ENCODE results near the gene MRM3.
"Not testable (repeated sequence)": the region's sequence is repeated elsewhere in the genome, so short reads cannot be mapped to it uniquely, and the experiment has no call there.

The MRM3 gene

DNA sequence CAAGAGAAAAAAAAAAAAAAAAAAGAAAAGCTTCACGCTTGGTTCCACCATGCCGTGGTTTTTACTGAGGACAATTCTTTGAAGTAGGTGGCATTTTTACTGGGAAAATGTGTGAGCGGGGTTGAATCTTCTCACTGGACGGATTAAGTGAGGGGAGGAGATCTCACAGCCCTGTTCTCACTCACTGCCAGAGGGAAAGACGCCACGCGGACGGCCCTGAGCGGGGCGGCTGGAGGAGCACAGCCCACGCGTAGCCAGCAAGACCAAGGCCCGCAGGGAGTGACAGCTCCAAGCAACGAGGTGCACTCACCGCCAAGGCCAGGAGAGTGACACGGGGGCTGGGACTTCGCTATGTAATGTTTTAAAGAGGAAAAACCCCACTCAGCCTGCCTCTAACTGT is 43.1 kb downstream of the MRM3 start:
- no peak for DNase-seq (ENCODE audit: low read depth)

DNA sequence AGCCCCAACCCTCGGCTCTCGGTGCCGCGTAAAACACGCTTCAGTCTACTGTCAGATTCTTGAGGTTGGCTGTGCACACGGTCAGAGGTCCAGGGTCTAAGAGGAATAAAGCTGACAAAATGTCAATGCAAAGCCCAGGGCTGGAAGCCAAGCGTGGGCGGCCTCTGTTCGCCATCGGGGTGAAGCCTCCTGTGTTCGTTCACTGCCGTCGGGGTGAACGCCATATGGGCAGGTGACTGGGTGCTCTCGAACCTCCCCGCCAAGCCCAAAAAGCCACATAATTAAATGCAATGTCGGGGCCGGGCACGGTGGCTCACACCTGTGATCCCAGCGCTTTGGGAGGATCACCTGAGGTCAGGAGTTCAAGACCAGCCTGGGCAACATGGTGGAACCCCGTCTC is 44.6 kb downstream of the MRM3 start:
- no peak for DNase-seq (ENCODE audit: low read depth)

DNA sequence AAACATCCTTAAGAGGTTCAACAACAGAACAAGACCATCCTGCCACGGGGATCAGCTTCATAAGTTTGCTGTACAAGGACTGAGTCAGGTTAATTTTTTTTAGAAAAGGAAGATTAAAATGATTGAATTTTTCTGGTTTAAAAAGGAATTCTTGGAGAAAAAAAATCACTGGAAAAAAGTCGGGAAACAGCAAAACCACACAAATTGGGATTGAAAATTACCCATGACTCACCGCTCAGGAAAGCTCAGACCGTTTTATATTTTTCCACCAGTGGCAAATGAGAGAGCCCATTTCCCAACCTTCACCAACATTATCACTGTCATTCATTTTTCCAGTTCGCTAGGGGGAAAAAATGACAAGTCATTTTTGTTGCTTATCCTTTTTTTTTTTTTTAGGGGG is 46.6 kb downstream of the MRM3 start:
- DNase-seq (ENCODE audit: low read depth) = no peak

DNA sequence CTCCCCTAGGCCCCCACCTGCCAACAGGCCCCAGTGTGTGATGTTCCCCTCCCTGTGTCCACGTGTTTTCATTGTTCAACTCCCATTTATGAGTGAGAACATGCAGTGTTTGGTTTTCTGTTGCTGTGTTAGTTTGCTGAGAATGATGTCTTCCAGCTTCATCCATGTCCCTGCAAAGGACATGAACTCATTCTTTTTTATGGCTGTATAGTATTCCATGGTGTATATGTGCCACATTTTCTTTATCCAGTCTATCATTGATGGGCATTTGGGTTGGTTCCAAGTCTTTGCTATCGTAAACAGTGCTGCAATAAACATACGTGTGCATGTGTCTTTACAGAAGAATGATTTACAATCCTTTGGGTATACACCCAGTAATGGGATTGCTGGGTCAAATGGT is 47.5 kb downstream of the MRM3 start:
- DNase-seq (ENCODE audit: low read depth) = not testable (repeated sequence)

DNA sequence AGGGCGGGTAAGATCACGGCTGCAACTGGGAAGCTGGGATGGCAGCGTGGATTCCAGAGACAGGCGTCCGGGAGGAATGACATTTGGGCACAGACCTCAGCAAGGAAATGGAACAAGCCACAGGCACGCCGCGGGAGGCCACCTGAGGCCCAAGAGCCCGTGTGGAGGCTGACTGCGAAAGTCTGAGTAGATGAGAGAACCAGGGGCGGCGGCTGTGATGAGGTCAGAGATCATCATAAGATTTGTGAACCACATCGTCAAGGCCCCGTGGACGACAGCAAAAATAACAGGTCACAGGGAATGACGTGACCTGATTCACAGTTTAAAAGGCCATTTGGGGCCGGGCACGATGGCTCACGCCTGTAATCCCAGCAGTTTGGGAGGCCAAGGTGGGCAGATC is 48.2 kb downstream of the MRM3 start:
- DNase-seq (ENCODE audit: low read depth) = no peak

DNA sequence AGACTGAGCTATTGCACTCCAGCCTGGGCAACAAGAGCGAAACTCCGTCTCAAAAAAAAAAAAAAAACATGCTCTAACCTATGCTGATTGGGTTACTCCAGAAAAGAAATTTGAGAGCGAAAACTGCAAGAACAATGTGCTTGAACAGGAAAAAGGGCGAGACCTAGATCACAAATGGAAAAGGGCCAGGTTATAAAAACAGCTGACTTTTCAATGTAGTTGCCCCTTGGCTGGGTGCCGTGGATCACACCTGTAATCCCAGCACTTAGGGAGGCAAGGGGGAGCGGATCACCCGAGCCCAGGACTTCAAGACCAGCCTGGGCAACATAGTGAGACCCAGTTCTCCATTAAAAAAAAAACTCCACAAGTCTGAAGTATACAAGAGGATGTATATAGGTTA is 48.8 kb downstream of the MRM3 start:
- no peak for DNase-seq (ENCODE audit: low read depth)

DNA sequence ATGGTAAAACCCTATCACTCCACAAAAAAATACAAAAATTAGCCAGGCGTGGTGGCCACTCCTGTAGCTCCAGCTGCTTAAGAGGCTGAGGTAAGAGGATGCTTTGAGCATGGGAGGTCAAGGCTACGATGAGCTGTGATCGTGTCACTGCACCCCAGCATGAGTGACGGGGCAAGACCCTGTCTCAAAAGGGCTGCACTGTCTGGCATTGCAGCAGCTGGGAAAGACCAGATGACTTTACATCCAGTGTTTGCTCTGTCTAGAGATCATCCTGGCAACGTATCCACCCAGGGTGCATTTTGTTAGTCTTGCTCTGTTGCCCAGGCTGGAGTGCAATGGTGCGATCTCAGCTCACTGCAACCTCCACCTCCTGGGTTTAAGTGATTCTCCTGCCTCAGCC is 52.0 kb downstream of the MRM3 start:
- no peak for DNase-seq (ENCODE audit: low read depth)

DNA sequence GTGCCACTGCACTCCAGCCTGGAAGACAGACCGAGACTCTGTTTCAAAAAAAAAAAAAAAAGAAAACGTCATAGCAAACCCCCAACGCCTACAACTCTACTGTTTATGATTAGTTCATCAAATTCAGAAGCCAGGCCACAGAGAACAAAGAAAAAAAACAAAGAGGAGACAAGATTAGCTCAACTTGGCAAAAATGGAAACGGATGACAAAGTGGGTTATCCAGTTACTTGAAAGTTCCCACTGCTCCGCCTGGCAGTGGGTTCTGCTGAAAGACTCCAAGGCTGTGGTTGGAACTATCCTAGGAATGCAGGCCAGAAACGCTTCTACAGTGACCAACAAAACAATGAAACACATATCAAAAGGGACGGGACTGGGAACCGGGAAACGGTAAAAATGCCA is 53.1 kb downstream of the MRM3 start:
- DNase-seq (ENCODE audit: low read depth) = no peak

DNA sequence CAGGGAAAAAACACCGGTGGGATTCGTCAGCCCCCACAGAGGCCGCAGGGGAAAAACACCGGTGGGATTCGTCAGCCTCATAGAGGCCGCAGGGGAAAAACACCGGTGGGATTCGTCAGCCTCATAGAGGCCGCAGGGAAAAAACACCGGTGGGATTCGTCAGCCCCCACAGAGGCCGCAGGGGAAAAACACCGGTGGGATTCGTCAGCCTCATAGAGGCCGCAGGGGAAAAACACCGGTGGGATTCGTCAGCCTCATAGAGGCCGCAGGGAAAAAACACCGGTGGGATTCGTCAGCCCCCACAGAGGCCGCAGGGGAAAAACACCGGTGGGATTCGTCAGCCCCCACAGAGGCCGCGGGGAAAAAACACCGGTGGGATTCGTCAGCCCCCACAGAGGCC is 53.6 kb downstream of the MRM3 start:
- DNase-seq (ENCODE audit: low read depth) = not testable (repeated sequence)

DNA sequence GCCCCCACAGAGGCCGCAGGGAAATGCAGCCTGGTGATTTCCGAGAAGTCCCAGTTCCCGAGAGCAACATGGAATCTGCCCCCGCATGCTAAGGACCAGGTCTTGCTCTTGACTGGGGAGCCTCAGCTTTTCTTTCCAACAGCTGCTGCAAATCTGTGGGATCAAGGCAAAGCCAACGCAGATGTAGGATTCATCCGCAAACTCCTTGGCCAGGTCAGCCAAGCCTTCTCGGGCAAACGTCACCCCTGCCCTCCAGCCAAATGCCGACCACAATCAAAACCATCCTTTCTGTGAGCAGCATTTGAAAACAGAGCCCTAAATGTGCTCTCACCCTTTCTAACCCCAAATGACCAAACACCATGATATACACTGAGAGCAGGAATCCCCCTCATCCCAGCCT is 54.0 kb downstream of the MRM3 start:
- DNase-seq (ENCODE audit: low read depth) = no peak

DNA sequence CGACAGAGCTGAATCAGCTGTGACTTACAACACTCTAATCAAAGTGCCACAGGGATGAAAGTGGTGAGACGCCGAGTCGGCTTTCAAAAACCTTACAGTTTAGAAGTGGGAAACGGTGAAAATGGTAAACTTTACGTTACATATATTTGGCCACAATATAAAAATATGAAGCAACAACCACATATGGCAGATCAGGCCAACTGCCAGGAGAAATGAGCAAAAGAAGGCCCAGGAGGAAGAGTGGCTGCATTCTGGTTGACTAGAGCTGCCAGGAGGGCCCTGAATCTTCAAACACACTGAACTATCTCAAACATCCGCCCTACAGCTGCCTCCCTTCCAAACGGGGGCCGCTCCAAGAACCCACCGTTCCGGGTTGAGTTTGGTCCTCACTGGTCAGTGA is 56.3 kb downstream of the MRM3 start:
- DNase-seq (ENCODE audit: low read depth) = no peak

DNA sequence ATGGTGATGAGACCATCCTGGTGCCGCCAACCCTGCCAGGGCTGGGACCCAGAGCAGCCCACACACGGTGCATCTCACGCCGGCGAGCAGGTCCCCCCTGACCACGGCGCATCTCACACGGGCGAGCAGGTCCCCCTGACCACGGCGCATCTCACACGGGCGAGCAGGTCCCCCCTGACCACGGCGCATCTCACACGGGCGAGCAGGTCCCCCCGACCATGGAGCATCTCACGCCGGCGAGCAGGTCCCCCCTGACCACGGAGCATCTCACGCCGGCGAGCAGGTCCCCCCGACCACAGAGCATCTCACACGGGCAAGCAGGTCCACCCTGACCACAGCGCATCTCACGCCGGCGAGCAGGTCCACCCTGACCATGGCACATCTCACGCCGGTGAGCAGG is 59.2 kb downstream of the MRM3 start:
- DNase-seq (ENCODE audit: low read depth) = no peak

Data from T-helper 22 cell (primary cell).